HCT116 (cell line): ENCODE data around the gene HOXB9. TPM values are rescaled to one million over a fixed set of nuclear protein-coding genes. Genes with fewer than 3 reads are reported as not detected.

Experiments
- ATAC-seq: fragments of 200-7000 bp; cut with Tn5 transposase; 2 replicates; pipeline ENCODE4 v1.9.1; 2020; ENCODE audit warnings: mild to moderate bottlenecking, moderate library complexity
- BruUV-seq: library from RNA; stranded (reverse); fragments of 400-500 nt; replicated peaks from 2 replicates; lab custom pipeline; 2021; lab: Mats Ljungman, UMichigan
- CTCF ChIA-PET: fragments of 300-600 bp; sonication (Branson Sonifier 250); formaldehyde crosslinking; loops from one replicate; lab custom pipeline; 2021; ENCODE audit warnings: antibody characterized with exemption; lab: Charles Lee
- POLR2A ChIA-PET: fragments of 300-600, 350-600 bp; sonication (Branson Sonifier 250); formaldehyde crosslinking; loops from one replicate; lab custom pipeline; 2021; ENCODE audit warnings: antibody characterized with exemption; lab: Charles Lee
- RAD21 ChIA-PET, 2 experiments: fragments of 300-600 bp; sonication (Branson Sonifier 250); formaldehyde crosslinking; loops; one replicate each; lab custom pipeline; 2023; ENCODE audit warnings: low total read pairs in 2 of 2; ENCODE audit not compliant: uncharacterized antibody in 2 of 2, unreplicated experiment in 2 of 2, low non-redundant PET in 1 of 2; lab: Charles Lee
- DNase-seq: peaks from one replicate; pipeline ENCODE4 v3.0.0-alpha.2; 2010; ENCODE audit warnings: low read depth, low spot score
- H2AFZ ChIP-seq: fragments of 200-600 bp; shearing (Covaris generic), sonication (generic); 2 replicates; pipeline ENCODE4 v1.6.1; 2017; ENCODE audit warnings: low read depth, mixed run types, mixed read lengths, antibody characterized with exemption, low read length; ENCODE audit not compliant: poor library complexity, severe bottlenecking
- H3K27ac ChIP-seq: 2 replicates; pipeline ENCODE4 v1.5.1; 2012; ENCODE audit warnings: low read depth, low read length
- H3K27me3 ChIP-seq: fragments of 200-600 bp; sonication (generic); 2 replicates; pipeline ENCODE4 v1.6.1; 2016; ENCODE audit warnings: mixed run types, low read length, mixed read lengths; ENCODE audit not compliant: insufficient read depth
- H3K36me3 ChIP-seq, 2 experiments: fragments of 200-500 bp in 1 of 2; fragments of 200-600 bp in 1 of 2; sonication (Bioruptor generic) in 1 of 2; sonication (generic) in 1 of 2; 2 replicates each; pipeline versions ENCODE4 v1.5.1 to v1.6.1; 2014 to 2016; ENCODE audit warnings: low read length in 2 of 2, inconsistent platforms in 1 of 2, mixed read lengths in 1 of 2, mixed run types in 1 of 2; ENCODE audit not compliant: insufficient read depth in 2 of 2, control insufficient read depth in 1 of 2
- H3K4me1 ChIP-seq, 2 experiments: fragments of 200-600 bp in 1 of 2; sonication (generic) in 1 of 2; 2 replicates each; pipeline versions ENCODE4 v1.5.1 to v1.6.1; 2012 to 2017; ENCODE audit warnings: low read length in 2 of 2, inconsistent platforms in 1 of 2, mild to moderate bottlenecking in 1 of 2, mixed read lengths in 1 of 2, mixed run types in 1 of 2, moderate library complexity in 1 of 2; ENCODE audit not compliant: insufficient read depth in 2 of 2, control insufficient read depth in 1 of 2
- H3K4me2 ChIP-seq: fragments of 200-600 bp; sonication (generic); 2 replicates; pipeline ENCODE4 v1.6.1; 2017; ENCODE audit warnings: mixed run types, low read length, mixed read lengths
- H3K4me3 ChIP-seq, 2 experiments: fragments of 200-600 bp in 1 of 2; sonication (generic) in 1 of 2; replicated peaks in 1 of 2; 2 replicates each; pipeline ENCODE4 v1.5.1; 2011 to 2016; ENCODE audit warnings: low read length in 2 of 2, control low read depth in 1 of 2, low read depth in 1 of 2, mild to moderate bottlenecking in 1 of 2, mixed read lengths in 1 of 2, mixed run types in 1 of 2
- H3K79me2 ChIP-seq: fragments of 200-600 bp; sonication (generic); 2 replicates; pipeline ENCODE4 v1.6.1; 2017; ENCODE audit warnings: mild to moderate bottlenecking, mixed run types, low read length, moderate library complexity, mixed read lengths; ENCODE audit not compliant: insufficient read depth
- H3K9ac ChIP-seq: fragments of 200-600 bp; sonication (generic); 2 replicates; pipeline ENCODE4 v1.6.1; 2016; ENCODE audit warnings: low read length, mixed read lengths
- H3K9me2 ChIP-seq: fragments of 200-600 bp; sonication (generic), shearing (Covaris generic); 2 replicates; pipeline ENCODE4 v1.6.1; 2017; ENCODE audit warnings: mixed run types, mild to moderate bottlenecking, moderate library complexity; ENCODE audit not compliant: insufficient read depth
- H3K9me3 ChIP-seq, 2 experiments: fragments of 200-500 bp in 1 of 2; fragments of 200-600 bp in 1 of 2; sonication (Bioruptor generic) in 1 of 2; sonication (generic) in 1 of 2; 2 replicates each; pipeline ENCODE4 v1.6.1; 2014 to 2017; ENCODE audit warnings: low read length in 2 of 2, mixed read lengths in 2 of 2, inconsistent platforms in 1 of 2, low read depth in 1 of 2, mild to moderate bottlenecking in 1 of 2, mixed run types in 1 of 2, moderate library complexity in 1 of 2; ENCODE audit not compliant: control insufficient read depth in 1 of 2, insufficient read depth in 1 of 2
- H4K20me1 ChIP-seq: fragments of 200-600 bp; sonication (generic), shearing (Covaris generic); 2 replicates; pipeline ENCODE4 v1.6.1; 2017; ENCODE audit warnings: mixed run types, mild to moderate bottlenecking, moderate library complexity; ENCODE audit not compliant: insufficient read depth
- EGR1 ChIP-seq: IDR thresholded peaks from 2 replicates; pipeline ENCODE4 v1.6.1; 2012; ENCODE audit warnings: low read depth
- ELF1 ChIP-seq: IDR thresholded peaks from 2 replicates; pipeline ENCODE4 v1.6.1; 2012; ENCODE audit warnings: low read depth, borderline replicate concordance
- EZH2phosphoT487 ChIP-seq: fragments of 200-600 bp; IDR thresholded peaks from 2 replicates; pipeline ENCODE4 v1.6.1; 2018; ENCODE audit warnings: antibody characterized with exemption, borderline replicate concordance
- YY1 ChIP-seq: IDR thresholded peaks from 2 replicates; pipeline ENCODE4 v1.6.1; 2011; ENCODE audit warnings: low read length, low read depth, moderate library complexity, mild to moderate bottlenecking; ENCODE audit not compliant: insufficient replicate concordance; ENCODE audit errors: extremely low read depth
- intact Hi-C: fragments of 100-400 bp; cut with micrococcal nuclease; formaldehyde crosslinking; loops from 2 replicates; pipeline ENCODE4 v1.10.0; 2022
- total RNA-seq: library from RNA; stranded (reverse); gene quantifications from one replicate; pipeline ENCODE4 v1.2.1, GENCODE V29; 2021; ENCODE audit not compliant: unreplicated experiment
- TF ChIP-seq, protein P1 (sequence below), 3 experiments: fragments of 200-600 bp in 1 of 3; sonication (generic) in 1 of 3; IDR thresholded peaks in 2 of 3; conservative IDR thresholded peaks in 1 of 3; 2 replicates each; pipeline ENCODE4 v1.5.1; 2012 to 2017; ENCODE audit warnings: low read depth in 2 of 3, low read length in 2 of 3, antibody characterized with exemption in 1 of 3, borderline replicate concordance in 1 of 3, control low read depth in 1 of 3, mild to moderate bottlenecking in 1 of 3, mixed read lengths in 1 of 3, mixed run types in 1 of 3, moderate library complexity in 1 of 3; ENCODE audit not compliant: insufficient read depth in 1 of 3

Gene HOXB9
- total RNA-seq, 1 experiment from 2014 or later: 40.1 TPM

DNA sequence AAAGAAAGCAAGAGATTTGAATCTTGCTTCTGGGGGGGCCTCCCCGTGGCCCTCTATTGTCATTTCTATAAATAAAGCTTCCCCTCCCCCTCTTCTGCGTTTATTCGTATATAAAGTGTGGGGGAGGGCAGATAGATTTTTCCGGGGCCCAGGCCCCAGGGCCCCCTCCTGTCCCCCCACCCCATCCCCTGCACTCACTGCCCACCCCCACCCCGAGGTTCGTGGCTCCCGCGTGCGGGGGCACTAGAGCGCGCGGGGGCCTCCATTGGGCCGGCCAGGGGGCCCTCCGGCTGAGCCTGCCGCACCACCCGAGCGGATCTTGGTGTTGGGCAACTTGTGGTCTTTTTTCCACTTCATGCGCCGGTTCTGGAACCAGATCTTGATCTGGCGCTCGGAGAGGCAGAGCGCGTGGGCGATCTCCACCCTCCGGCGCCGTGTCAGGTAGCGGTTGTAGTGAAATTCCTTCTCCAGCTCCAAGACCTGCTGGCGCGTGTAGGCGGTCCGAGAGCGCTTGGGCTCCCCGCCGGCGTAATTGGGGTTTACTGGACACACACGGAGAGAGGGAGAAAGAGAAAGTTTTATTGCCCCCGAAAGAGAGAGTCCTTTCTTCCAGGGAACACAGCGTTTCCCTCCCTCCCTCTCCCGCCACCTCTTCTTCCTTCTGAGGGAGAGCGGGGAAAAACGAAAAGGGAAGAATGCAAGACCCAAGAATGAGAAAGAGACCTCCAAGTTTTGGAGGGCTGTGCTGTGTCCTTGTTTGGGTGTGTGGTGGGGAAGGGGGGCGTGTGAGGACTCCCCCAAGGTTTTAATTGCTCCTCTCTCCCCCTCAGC is 49.5 kb downstream of the HOXB9 start:
- Histone ChIP-seq H4K20me1 (no peaks in the 10 kb centered on the region), H3K4me1 (peaks cover 6 to 21% of the 10 kb centered on the region in 2 experiments; a peak in 3 of 4 replicates), H3K9me2 (no peaks in the 10 kb centered on the region), H3K79me2 (peaks cover 85% of the 10 kb centered on the region), H3K27ac (peak overlapping the region; percentile 91), H2AFZ (no peak overlapping the region), H3K9ac (peak overlapping the region; percentile 70), H3K36me3 (no peaks in the 10 kb centered on the region; a peak in 1 of 4 replicates), H3K4me3 (peak overlapping the region; percentile 57 to 58), H3K4me2 (peak overlapping the region; percentile 66), H3K27me3 (no peaks in the 10 kb centered on the region), H3K9me3 (no peaks in the 10 kb centered on the region)
- RAD21 ChIA-PET: no interaction called here
- BruUV-seq: no TSS peak
- CTCF ChIA-PET: interaction anchor here (0.9 kb wide), 1 partner anchor 11 kb away, joined by 3 read pairs; no protein-coding TSS in a partner anchor
- ATAC-seq (no peak), DNase-seq (no peak)
- POLR2A ChIA-PET: no interaction called here
- TF ChIP-seq, protein P1, sequence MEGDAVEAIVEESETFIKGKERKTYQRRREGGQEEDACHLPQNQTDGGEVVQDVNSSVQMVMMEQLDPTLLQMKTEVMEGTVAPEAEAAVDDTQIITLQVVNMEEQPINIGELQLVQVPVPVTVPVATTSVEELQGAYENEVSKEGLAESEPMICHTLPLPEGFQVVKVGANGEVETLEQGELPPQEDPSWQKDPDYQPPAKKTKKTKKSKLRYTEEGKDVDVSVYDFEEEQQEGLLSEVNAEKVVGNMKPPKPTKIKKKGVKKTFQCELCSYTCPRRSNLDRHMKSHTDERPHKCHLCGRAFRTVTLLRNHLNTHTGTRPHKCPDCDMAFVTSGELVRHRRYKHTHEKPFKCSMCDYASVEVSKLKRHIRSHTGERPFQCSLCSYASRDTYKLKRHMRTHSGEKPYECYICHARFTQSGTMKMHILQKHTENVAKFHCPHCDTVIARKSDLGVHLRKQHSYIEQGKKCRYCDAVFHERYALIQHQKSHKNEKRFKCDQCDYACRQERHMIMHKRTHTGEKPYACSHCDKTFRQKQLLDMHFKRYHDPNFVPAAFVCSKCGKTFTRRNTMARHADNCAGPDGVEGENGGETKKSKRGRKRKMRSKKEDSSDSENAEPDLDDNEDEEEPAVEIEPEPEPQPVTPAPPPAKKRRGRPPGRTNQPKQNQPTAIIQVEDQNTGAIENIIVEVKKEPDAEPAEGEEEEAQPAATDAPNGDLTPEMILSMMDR (IDR thresholded peaks at IDR 0.05 in 2 of 3, conservative IDR thresholded peaks at IDR 0.05 in 1 of 3; ENCODE audit: borderline replicate concordance in 1 of 3, insufficient read depth in 1 of 3, low read depth in 2 of 3, low read length in 2 of 3): no peak
- TF ChIP-seq EZH2phosphoT487 (no peak), ELF1 (no peak), EGR1 (peak; percentile 82), YY1 (no peak)
- intact Hi-C loops: no loop called here
